Bronchial epithelial cell (primary cell): ENCODE data around the gene MINDY3. TPM values are rescaled to one million over a fixed set of nuclear protein-coding genes. Genes with fewer than 3 reads are reported as not detected.

Experiments
- DNase-seq: peaks from one replicate; pipeline ENCODE4 v3.0.0-alpha.2; 2010; ENCODE audit warnings: low read depth
- FAIRE-seq: peaks from 2 replicates; lab custom pipeline; 2011; peaks lifted over from hg19 to GRCh38; lab: Jason Lieb, UNC
- H3K27me3 ChIP-seq: 2 replicates; pipeline ENCODE4 v1.5.1; 2011; ENCODE audit warnings: low read length; ENCODE audit not compliant: control insufficient read depth, insufficient read depth
- H3K36me3 ChIP-seq: 2 replicates; pipeline ENCODE4 v1.5.1; 2011; ENCODE audit warnings: low read length; ENCODE audit not compliant: control insufficient read depth, insufficient read depth
- H3K4me3 ChIP-seq: 2 replicates; pipeline ENCODE4 v1.5.1; 2011; ENCODE audit warnings: mild to moderate bottlenecking, low read depth, low read length, control low read depth
- total RNA-seq: library from RNA; depleted of rRNA; stranded (reverse); fragments of >200 nt; gene quantifications from 2 replicates; pipeline ENCODE4 v1.2.1, GENCODE V29; 2014
- TF ChIP-seq, protein P1 (sequence below): IDR thresholded peaks from 2 replicates; pipeline ENCODE4 v1.5.1; 2011; ENCODE audit warnings: mild to moderate bottlenecking, moderate library complexity, low read length, control low read depth, inconsistent platforms; ENCODE audit not compliant: insufficient read depth, severe bottlenecking

Gene MINDY3
- total RNA-seq, 1 donor from 2014 or later, result 19.7 TPM

DNA sequence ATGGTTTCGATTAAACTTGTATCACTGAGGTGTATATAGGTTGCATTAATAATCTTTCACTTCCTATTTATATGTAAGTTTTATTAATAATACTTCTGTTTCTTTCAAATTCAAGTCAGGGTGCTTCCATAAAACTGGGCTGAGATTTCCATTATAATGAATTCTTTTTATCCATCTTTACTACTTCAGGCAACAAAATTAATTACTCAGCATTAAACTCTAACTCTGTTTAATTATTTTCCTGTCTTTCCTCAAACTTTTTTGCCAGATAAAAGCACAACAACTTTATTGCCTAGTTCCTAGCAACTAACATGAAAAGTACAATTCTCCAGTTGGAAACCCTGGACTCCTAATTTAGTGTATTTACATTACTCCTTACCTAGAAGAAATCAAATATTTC lies 3.0 kb upstream of the MINDY3 start:
- Histone ChIP-seq H3K4me3 (no peak overlapping the region), H3K27me3 (no peaks in the 10 kb centered on the region), H3K36me3 (no peaks in the 10 kb centered on the region)
- no peak for FAIRE-seq
- no peak for DNase-seq
- TF ChIP-seq, protein P1, sequence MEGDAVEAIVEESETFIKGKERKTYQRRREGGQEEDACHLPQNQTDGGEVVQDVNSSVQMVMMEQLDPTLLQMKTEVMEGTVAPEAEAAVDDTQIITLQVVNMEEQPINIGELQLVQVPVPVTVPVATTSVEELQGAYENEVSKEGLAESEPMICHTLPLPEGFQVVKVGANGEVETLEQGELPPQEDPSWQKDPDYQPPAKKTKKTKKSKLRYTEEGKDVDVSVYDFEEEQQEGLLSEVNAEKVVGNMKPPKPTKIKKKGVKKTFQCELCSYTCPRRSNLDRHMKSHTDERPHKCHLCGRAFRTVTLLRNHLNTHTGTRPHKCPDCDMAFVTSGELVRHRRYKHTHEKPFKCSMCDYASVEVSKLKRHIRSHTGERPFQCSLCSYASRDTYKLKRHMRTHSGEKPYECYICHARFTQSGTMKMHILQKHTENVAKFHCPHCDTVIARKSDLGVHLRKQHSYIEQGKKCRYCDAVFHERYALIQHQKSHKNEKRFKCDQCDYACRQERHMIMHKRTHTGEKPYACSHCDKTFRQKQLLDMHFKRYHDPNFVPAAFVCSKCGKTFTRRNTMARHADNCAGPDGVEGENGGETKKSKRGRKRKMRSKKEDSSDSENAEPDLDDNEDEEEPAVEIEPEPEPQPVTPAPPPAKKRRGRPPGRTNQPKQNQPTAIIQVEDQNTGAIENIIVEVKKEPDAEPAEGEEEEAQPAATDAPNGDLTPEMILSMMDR, result no peak

DNA sequence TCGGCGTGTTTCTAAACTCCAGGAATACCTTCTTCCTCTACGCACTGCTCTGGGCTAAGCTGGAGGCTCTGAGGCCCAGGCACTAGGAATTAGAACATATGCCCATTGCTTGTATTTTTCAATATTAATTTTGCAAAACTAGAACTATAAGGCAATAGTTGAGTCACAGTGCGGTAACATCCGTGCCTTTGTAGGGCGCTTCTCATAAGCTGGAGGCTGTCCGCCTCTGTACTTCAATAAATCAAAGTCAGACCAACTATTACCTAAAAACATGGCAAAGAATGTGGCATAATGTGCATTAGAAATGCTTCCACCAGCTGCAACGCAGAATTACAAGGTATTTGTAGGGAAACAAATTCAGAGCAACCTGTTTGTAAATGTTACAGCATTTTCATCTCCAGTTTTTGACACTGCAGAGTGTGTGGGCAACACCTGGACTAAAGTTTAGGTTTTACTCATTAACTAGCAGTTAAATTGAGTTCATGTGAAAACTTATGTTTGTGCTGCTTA lies 440 bp upstream of the MINDY3 start:
- FAIRE-seq (no peak), DNase-seq (no peak)
- H3K36me3 ChIP-seq, result no peaks in the 10 kb centered on the region
- peak overlapping the region; percentile 95 for H3K4me3 ChIP-seq
- TF ChIP-seq, protein P1, result no peak
- no peaks in the 10 kb centered on the region for H3K27me3 ChIP-seq

DNA sequence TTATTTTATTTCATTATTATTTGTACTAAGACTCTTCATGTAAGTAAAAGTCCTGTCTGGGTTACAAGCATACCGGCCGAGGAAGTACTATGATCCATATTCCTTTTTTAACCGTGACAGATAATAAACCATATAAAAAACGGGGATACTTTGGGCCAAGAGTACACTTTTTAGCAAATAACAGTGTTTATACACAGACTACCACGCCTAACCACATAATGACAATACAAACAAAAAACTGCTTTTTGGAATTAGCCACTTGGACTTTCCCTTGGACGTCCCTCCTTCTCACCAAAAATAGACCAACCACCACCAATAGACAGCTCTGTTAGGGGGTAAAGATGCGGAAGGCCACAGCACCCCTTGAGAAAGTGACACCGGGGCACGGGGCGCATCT lies 800 bp downstream of the MINDY3 start:
- Histone ChIP-seq H3K4me3 (peak overlapping the region; percentile 95), H3K27me3 (no peaks in the 10 kb centered on the region), H3K36me3 (no peaks in the 10 kb centered on the region)
- no peak for FAIRE-seq
- TF ChIP-seq, protein P1, result no peak
- no peak for DNase-seq

DNA sequence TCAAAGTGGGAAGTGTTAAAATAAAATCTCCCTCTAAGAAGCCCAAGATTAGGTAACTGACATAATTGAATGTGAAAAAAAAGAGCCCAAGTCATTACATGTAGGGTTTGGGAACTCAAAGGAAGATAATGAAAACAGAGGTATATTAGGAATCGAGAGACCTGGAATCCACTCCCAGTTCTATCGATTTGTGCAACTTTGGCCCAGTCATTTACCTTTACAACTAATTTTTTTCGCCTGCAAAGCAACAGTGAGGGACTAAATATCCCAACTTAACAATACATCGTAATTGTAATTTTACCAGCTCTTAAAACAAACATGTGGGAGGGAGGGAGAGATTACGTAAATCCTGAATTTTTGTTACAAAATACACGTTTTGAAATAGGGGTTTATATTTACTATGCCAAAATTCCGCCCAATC lies 1.4 kb downstream of the MINDY3 start:
- H3K27me3 ChIP-seq, result no peaks in the 10 kb centered on the region
- FAIRE-seq (no peak), DNase-seq (no peak)
- no peaks in the 10 kb centered on the region for H3K36me3 ChIP-seq
- no peak overlapping the region for H3K4me3 ChIP-seq
- TF ChIP-seq, protein P1, result no peak

DNA sequence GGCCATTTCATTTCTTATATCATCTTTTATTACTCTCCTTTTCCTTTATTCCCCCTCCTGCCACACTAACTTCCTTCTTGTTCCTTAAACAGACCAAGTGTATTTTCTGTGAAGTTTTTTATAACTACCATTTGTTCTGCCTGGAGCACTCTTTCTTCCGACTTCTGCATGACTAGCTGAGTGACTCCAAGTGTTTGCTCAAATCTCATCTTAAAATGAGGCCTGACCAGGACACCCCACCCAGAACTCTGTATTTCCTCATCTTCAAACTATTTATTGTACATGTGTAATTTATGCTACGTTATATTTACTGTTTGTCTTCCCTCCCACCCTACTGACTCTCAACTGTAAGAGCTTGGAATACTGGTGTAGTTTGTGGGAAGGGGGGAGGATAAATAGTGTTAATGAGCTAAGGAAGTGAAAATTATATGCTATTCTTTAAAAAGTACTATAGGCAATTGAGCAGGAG lies 3.2 kb downstream of the MINDY3 start:
- Histone ChIP-seq H3K36me3 (no peaks in the 10 kb centered on the region), H3K4me3 (no peak overlapping the region), H3K27me3 (no peaks in the 10 kb centered on the region)
- peak; percentile 32 for DNase-seq
- FAIRE-seq, result no peak
- TF ChIP-seq, protein P1, result no peak
